AG09319 (cell line): ENCODE measurements around the gene TMEM203.

Experiments used
- DNase-seq: peaks from one replicate; pipeline ENCODE4 v3.0.0-alpha.2; 2010; ENCODE audit warnings: low read depth; ENCODE audit errors: extremely low read depth
- TF ChIP-seq, protein P1 (sequence below): IDR thresholded peaks from 2 replicates; pipeline ENCODE4 v1.5.1; 2011; ENCODE audit warnings: low read depth, mild to moderate bottlenecking, inconsistent platforms, low read length, moderate library complexity

Gene TMEM203

DNA sequence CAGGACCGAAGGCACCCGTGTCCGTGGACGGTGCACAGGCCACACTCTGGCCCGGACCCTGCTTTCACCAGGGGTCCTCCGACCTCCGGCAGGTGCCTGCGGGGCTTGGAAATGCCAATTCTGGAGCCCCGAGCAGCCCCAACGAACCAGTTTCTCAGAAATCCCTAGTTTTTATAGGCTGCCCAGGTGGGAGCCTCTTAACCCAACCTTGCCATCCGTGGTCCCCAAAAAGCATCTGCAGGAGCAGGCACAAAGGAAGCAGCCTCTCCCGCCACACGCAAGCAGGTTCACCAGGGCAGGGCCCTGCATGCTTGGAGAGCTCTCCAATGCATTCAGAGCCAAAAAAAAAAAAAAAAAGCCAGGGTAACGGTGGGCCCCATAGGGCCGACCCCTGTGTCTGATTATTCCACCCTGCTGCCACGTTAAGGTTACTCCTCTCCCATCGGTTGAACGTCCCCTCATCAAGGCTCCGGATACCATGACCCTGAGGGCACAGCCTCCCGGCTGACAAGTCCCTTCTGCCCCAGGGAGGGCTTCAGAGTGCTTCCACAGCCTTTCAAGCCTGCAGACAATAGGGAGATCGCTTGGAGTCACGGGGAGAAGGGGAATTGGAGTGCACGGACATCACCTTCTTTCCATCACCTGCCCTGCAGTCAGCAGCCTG, 4.1 kb downstream of the TMEM203 start:
- no peak for DNase-seq
- TF ChIP-seq, protein P1, sequence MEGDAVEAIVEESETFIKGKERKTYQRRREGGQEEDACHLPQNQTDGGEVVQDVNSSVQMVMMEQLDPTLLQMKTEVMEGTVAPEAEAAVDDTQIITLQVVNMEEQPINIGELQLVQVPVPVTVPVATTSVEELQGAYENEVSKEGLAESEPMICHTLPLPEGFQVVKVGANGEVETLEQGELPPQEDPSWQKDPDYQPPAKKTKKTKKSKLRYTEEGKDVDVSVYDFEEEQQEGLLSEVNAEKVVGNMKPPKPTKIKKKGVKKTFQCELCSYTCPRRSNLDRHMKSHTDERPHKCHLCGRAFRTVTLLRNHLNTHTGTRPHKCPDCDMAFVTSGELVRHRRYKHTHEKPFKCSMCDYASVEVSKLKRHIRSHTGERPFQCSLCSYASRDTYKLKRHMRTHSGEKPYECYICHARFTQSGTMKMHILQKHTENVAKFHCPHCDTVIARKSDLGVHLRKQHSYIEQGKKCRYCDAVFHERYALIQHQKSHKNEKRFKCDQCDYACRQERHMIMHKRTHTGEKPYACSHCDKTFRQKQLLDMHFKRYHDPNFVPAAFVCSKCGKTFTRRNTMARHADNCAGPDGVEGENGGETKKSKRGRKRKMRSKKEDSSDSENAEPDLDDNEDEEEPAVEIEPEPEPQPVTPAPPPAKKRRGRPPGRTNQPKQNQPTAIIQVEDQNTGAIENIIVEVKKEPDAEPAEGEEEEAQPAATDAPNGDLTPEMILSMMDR: no peak

DNA sequence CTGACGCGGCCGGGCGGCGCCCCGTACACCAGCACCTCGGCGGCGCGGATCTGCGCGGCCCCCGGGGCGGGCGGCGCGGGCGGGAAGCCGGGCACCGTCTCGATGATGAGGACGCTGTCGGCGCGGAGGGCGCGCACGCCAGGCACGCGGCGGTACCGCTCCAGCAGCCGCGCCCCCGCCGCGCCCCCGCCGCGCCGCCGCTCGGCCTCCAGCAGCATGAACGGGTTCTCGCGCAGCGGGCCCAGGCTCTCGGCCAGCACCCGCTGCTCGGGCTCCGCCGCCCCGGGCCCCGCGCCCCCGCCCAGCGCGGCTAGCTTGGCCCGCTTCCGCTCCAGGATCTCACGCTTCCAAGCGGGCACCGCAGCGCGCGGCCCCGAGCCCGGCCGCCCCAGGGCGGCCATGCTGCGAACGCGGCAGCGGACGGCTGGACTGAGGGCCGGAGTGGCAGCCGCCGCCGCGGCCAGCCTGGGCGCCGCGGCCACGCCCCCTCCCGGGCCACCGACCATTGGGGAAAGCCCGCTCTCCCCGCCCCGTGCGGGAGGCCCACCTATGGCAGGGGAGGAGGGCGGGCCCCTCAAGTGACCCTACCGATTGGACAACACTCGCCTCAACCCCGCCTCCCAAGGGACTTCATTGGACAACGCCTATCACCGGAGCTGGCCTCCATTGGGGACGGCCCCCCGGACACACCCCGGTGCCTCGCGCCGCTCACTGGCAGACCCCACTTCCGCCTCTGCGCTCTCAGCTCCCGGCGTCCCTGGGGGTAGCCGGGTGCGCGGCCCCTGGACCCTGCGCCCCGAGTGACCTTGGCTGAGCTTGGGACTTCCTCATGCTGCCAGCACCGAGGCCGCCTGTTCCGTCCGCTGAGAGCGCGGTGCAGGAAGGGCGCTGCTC, 4.9 kb downstream of the TMEM203 start, which contains the start of gene TPRN:
TPRN (minus strand) TSS at position 431 of the 894 bp plus-strand sequence; CDS start at position 401, 30 bp downstream.
- DNase-seq: peak; percentile 97
- TF ChIP-seq, protein P1: no peak

DNA sequence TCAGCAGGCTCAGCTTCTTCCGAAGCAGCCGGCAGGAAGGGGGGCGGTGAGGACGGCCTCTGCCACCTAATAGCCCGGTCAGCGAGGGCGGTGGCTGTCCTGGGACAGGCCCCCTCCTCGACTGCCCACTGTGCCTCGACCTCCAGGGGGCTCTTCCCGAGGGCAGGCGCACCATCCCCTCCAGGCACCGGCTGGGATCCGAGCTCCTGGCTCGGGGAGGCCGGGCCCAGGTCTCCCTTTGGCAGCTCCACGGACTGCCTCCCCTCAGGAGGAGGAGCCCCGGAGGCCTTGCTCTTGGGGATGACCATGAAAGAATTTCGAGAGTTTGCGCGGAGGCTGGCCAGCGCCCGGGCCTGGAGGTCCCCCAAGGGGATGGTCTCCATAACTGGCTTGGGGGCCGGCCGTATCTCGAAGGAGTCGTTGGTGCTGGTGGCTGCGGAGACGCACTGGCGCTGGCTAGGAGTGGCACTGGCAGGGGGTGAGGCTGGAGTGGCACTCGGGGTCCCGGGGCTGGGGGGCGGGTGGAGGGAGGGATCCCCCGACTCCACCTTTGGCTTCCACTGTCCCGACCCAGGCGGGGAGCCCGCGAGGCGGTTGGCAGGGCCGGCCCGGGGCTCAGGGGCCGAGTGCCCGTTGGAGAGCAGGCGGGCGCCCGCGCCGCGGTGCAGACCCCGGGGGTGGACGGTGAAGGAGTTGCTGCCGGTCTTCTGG, 5.9 kb downstream of the TMEM203 start:
- TF ChIP-seq, protein P1: no peak
- DNase-seq: no peak

DNA sequence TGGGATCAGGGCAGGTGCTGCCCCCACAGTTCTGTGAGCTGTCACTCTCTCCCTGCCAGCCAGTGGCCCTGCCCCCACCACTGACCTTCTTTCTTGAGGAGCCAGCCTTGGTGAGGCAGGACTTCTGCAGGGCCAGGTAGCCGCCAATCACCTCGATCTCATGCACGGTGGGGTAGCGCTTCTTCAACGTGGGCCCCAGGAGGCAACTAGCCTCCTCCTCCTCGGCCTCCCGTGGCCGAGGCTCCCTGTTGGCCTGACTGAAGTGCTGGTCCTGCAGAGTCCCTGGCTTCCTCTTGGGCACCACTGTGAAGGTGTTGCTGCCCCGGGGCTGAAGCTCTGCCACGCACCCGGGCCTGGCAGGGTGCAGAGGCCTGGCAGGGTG, 6.6 kb downstream of the TMEM203 start:
- TF ChIP-seq, protein P1: no peak
- DNase-seq: no peak

DNA sequence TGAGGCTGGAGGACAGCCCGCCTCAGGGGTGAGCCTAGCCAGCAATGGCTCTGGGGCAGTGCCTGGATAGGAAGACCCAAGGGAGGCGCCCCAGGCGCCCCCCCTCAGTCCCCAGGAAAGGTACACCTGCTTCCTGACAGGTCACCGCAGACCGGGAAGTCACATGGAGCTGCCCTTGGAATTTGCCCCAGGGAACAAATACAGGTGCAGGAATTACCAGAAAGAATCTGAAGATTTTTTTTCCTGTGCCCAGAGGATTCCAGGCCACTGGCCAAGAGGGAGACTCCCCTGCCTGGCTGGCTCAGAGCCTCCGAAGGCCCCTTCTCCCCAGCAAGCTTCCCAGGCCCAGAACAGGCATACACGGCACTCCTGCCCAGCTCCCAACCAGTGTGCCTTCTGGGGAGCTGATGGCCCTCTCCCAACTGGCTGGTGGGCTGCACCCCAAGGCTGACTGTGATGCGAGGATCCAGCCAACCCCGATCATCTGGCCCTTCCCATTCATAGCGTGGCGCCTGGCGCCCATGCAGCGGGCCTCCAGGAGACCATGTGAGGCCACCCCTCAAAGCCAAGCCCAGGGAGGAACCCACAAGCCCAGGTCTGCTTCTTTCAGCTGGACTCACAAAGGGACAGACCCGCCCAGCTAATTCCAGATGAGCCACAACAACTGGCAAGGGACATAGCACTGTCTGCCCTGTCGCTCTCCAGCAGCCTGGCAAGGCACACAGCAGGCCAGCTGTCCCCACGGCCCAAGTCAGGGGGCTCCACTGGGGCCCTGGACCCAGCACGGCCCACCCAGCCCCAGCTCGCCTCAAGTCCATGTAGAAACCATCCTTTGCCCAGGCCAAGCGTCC, 7.2 kb downstream of the TMEM203 start:
- TF ChIP-seq, protein P1: no peak
- no peak for DNase-seq

DNA sequence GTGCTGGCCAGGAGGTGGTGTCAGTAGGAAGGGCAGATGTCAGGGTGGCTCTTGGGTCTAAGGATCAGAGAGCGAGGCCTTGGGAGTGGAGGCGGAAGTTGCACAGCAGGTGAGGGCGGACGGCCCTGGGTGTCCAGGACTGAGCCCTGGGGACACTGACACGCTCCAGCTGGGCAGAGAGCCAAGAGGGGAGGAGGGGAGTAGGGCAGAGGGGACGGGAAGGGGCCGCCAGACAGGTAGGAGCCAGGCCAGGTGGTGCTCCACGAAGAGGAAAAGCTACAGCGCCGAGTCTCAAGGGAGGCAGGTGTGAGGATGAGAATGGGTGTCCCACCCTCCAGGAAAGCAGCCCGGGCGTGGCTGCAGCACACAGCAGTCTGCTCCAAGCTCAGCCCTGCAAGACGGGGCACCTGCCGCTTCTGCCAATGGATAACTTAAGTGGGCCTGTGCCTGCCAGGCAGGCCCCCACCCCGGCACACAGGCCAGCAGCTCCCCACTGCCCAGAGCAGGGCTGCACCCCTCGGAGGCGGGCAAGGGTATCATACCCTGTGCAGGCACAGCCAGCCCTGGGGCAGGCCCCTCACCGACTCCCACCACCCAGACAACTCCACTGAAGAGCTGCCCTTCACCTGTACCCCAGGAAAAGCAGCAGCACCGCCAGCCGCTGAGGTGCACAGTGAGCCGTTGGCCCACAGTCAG, 9.8 kb downstream of the TMEM203 start:
- TF ChIP-seq, protein P1: no peak
- no peak for DNase-seq
